HFFc6 (cell line): ENCODE measurements around the gene DET1. TPM values are rescaled to one million over a fixed set of nuclear protein-coding genes. Genes with fewer than 3 reads are reported as not detected.
"Not testable (repeated sequence)": the region's sequence is repeated elsewhere in the genome, so short reads cannot be mapped to it uniquely, and the experiment has no call there.

Source experiments
- DNase-seq: peaks from one replicate; pipeline ENCODE4 v3.0.0-alpha.2; 2018
- H3K27ac Mint-ChIP-seq: 2 replicates; pipeline ENCODE4 v1.8.0; 2020; ENCODE audit warnings: mild to moderate bottlenecking, mixed read lengths
- H3K27me3 Mint-ChIP-seq: 2 replicates; pipeline ENCODE4 v1.8.0; 2021; ENCODE audit warnings: mild to moderate bottlenecking, moderate library complexity, mixed read lengths; ENCODE audit not compliant: insufficient read depth
- H3K36me3 Mint-ChIP-seq: 2 replicates; pipeline ENCODE4 v1.8.0; 2021; ENCODE audit warnings: low read depth, mixed read lengths
- H3K4me1 Mint-ChIP-seq: 2 replicates; pipeline ENCODE4 v1.8.0; 2020; ENCODE audit warnings: low read depth, mixed read lengths
- H3K4me3 Mint-ChIP-seq: 2 replicates; pipeline ENCODE4 v1.8.0; 2020; ENCODE audit warnings: mild to moderate bottlenecking, moderate library complexity, mixed read lengths
- H3K9me3 Mint-ChIP-seq: 2 replicates; pipeline ENCODE4 v1.8.0; 2020; ENCODE audit warnings: mild to moderate bottlenecking, mixed read lengths
- CTCF ChIP-seq: fragments of 200-600 bp; sonication (generic); IDR thresholded peaks from 2 replicates; pipeline ENCODE4 v1.5.0; 2021; ENCODE audit warnings: antibody characterized with exemption, mild to moderate bottlenecking
- total RNA-seq, 6 experiments: library from RNA; stranded (reverse); fragmentation: NEBNext Ultra II Directional; extraction: Animal tissue kit (Norgen Biotek cat#: 25700); gene quantifications; 2 replicates in 1 of 6; 3 replicates in 5 of 6; pipeline ENCODE4 v1.2.3, GENCODE V29; 2021

Gene DET1
- total RNA-seq, 6 experiments from 2014 or later, result 4.9 to 7.1 (median 6.2) TPM

GRCh38 chr15:88543065-88543776 lies 3.3 kb downstream of the DET1 start:
- no peak for TF ChIP-seq CTCF
- Mint-ChIP-seq H3K27ac (peak overlapping the region; percentile 83; the same call in 1 of the 2 replicates), H3K27me3 (peaks cover 2% of the 10 kb centered on the region; the same call in 1 of the 2 replicates), H3K9me3 (no peaks in the 10 kb centered on the region), H3K4me1 (peaks cover 45% of the 10 kb centered on the region), H3K36me3 (peaks cover 6% of the 10 kb centered on the region), H3K4me3 (peak overlapping the region; percentile 9; the same call in 1 of the 2 replicates)
- peak; percentile 24 for DNase-seq

- Mint-ChIP-seq H3K4me1 (peaks cover 44% of the 10 kb centered on the region), H3K27ac (peak overlapping the region; percentile 83), H3K27me3 (peaks cover 2% of the 10 kb centered on the region; the same call in 1 of the 2 replicates), H3K36me3 (peaks cover 6% of the 10 kb centered on the region), H3K9me3 (no peaks in the 10 kb centered on the region), H3K4me3 (peak overlapping the region; percentile 70; the same call in 1 of the 2 replicates)
- no peak for TF ChIP-seq CTCF
- DNase-seq, result peak; percentile 65
Observed at GRCh38 chr15:88542342-88542733, 4.1 kb downstream of the DET1 start.

- Mint-ChIP-seq H3K27me3 (peaks cover 2% of the 10 kb centered on the region; the same call in 1 of the 2 replicates), H3K27ac (peak overlapping the region; percentile 83), H3K4me3 (peak overlapping the region; percentile 70), H3K4me1 (peaks cover 39% of the 10 kb centered on the region), H3K9me3 (no peaks in the 10 kb centered on the region), H3K36me3 (peaks cover 6% of the 10 kb centered on the region)
- DNase-seq, result no peak
- TF ChIP-seq CTCF, result no peak
Observed at GRCh38 chr15:88541709-88542341, 4.7 kb downstream of the DET1 start.

GRCh38 chr15:88541111-88541510 lies 5.4 kb downstream of the DET1 start:
- not testable (repeated sequence) for H3K27ac Mint-ChIP-seq, H3K4me3 Mint-ChIP-seq, DNase-seq, H3K27me3 Mint-ChIP-seq, H3K36me3 Mint-ChIP-seq, H3K9me3 Mint-ChIP-seq
- peaks cover 37% of the 10 kb centered on the region for H3K4me1 Mint-ChIP-seq

- not testable (repeated sequence) for H3K36me3 Mint-ChIP-seq, H3K27me3 Mint-ChIP-seq
Observed at GRCh38 chr15:88540350-88540749, 6.1 kb downstream of the DET1 start.

GRCh38 chr15:88539441-88539840 lies 7.0 kb downstream of the DET1 start:
- no peak for DNase-seq
- Mint-ChIP-seq H3K27ac (no peak overlapping the region), H3K27me3 (peaks cover 2% of the 10 kb centered on the region; the same call in 1 of the 2 replicates), H3K9me3 (no peaks in the 10 kb centered on the region), H3K36me3 (peaks cover 16% of the 10 kb centered on the region), H3K4me3 (no peak overlapping the region), H3K4me1 (peaks cover 47% of the 10 kb centered on the region)
- no peak for TF ChIP-seq CTCF

More at GRCh38 chr15:88540350-88540749, 6.1 kb downstream of the DET1 start:
- H3K4me3 Mint-ChIP-seq, H3K9me3 Mint-ChIP-seq, H3K27ac Mint-ChIP-seq, DNase-seq: not testable (repeated sequence)
- H3K4me1 Mint-ChIP-seq, result peaks cover 42% of the 10 kb centered on the region
